ENCODE results near the gene SBDS.

SBDS gene

DNA sequence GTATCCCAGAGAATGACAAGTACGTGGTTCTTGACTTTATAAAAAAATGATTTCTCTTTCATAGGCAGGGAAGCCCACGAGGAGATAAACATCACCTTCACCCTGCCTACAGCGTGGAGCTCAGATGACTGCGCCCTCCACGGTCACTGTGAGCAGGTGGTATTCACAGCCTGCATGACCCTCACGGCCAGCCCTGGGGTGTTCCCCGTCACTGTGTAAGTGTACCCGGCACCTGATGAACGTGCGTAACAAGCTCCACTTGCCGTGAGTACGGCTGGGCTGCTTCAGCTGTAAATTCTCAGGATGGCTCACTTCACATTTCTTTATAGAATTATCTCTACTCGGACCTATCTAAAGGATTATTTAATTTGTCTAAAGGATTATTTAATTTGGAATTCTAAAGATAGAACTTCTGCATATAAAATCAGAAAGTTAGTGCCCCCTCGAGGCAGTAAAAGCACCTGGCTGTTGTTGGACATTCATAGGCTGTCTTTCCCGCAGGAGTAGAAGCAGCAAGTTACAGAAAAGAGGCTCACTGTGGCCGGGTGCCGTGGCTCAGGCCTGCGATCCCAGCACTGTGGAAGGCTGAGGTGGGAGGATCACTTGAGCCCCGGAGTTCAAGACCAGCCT lies 46.8 kb downstream of the SBDS start:
- in situ Hi-C loops (cut with MboI; ENCODE audit: low sequenced_read_pairs) = loop anchor here (25.0 kb wide), 1 partner anchor 361 kb away; no protein-coding TSS in a partner anchor

DNA sequence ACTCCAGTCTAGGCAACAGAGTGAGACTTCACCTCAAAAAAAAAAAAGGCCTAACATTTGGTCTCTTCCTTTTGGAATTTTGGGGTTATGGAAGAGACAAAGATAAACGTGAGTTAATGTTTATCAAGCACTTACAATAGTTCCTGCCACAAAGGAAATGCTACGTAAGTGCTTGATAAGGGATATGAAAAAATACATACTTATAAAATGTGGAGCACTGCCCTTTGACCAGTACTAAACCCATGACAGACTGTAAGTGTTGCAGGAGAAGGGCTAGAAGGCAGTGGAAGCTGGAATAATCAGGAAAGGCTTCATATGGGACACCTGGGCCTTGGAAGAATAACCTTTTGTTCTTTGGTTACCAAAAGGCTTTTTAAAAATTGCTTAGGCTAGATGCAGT lies 48.8 kb downstream of the SBDS start:
- in situ Hi-C loops (cut with MboI; ENCODE audit: low sequenced_read_pairs) = loop anchor here (25.0 kb wide), 1 partner anchor 359 kb away; no protein-coding TSS in a partner anchor

DNA sequence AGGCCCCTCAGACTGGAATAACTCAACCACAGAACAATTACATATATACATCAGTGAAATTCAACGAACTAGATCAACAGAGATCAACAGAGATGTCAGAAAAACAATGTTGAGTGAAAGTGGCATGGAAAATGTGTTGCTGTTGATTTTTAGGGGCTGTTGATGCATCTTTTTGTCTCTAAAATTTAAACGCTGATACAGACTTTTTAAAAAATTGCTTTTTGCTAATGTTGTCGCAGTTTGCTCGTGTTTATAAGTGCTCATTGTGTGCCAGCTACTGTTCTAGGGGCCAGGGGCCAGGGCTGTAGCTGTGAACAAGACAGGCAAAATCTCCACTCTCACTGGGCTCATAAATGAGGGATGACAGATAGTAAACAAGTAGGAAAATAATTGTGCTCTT lies 56.1 kb downstream of the SBDS start:
- in situ Hi-C loops (cut with MboI; ENCODE audit: low sequenced_read_pairs) = loop anchor here (25.0 kb wide), 1 partner anchor 352 kb away; no protein-coding TSS in a partner anchor

DNA sequence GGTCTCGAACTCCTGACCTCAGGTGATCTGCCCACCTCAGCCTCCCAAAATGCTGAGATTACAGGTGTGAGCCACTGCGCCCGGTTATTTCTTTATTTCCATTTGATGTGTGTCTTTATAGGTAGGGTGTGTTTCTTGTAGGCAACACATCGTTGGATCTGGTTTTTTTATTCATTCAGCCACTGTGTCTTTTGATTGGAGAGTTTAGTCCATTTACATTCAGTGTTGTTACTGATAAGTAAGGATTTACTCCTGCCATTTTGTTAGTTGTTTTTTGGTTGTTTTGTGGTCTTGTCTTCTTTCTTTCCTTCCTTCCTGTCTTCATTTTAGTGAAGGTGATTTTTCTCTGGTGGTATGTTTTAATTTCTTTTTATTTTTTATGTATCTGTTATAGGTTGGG lies 57.4 kb downstream of the SBDS start:
- in situ Hi-C loops (cut with MboI; ENCODE audit: low sequenced_read_pairs) = loop anchor here (25.0 kb wide), 1 partner anchor 351 kb away; no protein-coding TSS in a partner anchor
